Lower leg skin (tissue), 4 donors: ENCODE results near the gene TGOLN2. TPM values are rescaled to one million over a fixed set of nuclear protein-coding genes. Genes with fewer than 3 reads are reported as not detected.
"Not testable (repeated sequence)": the region's sequence is repeated elsewhere in the genome, so short reads cannot be mapped to it uniquely, and the experiment has no call there.

Source experiments
- DNase-seq, 2 donors: peaks; one replicate each; pipeline ENCODE4 v3.0.0-alpha.2; 2019; ENCODE audit warnings: low spot score in 2 of 2
- H3K4me3 ChIP-seq: fragments of 200-600 bp; sonication (generic); 2 replicates; pipeline ENCODE4 v1.5.1; 2017; ENCODE audit warnings: mild to moderate bottlenecking, low read depth; ENCODE audit not compliant: poor library complexity, severe bottlenecking
- POLR2A ChIP-seq, 2 donors: fragments of 450-650 bp; IDR thresholded peaks; one replicate each; pipeline ENCODE4 v1.6.1; 2016 to 2017; ENCODE audit warnings: antibody characterized with exemption in 2 of 2, mild to moderate bottlenecking in 1 of 2, moderate library complexity in 1 of 2
- WGBS, 2 donors: methylation state at CpG; one replicate each; pipeline ENCODE4 v1.1.5; 2018; 5-methylcytosine and 5-hydroxymethylcytosine counted together
- intact Hi-C: fragments of 100-400 bp; cut with DNase I; formaldehyde crosslinking; loops from one replicate; pipeline ENCODE4 v1.15.0; 2023; ENCODE audit warnings: low total_unique reads
- total RNA-seq, 4 donors: library from RNA; depleted of rRNA; stranded (reverse); fragments of >200 nt; gene quantifications; one replicate each; pipeline ENCODE4 v1.1.0, GENCODE V29; 2016
- TF ChIP-seq, protein P1 (sequence below), 3 donors: fragments of 450-650 bp; IDR thresholded peaks; one replicate each; pipeline ENCODE4 v1.5.1; 2016; ENCODE audit warnings: antibody characterized with exemption in 3 of 3, mild to moderate bottlenecking in 3 of 3, moderate library complexity in 2 of 3

The TGOLN2 gene
- total RNA-seq, 4 donors from 2014 or later, result 57.3 to 90.4 (median 82.3) TPM

DNA sequence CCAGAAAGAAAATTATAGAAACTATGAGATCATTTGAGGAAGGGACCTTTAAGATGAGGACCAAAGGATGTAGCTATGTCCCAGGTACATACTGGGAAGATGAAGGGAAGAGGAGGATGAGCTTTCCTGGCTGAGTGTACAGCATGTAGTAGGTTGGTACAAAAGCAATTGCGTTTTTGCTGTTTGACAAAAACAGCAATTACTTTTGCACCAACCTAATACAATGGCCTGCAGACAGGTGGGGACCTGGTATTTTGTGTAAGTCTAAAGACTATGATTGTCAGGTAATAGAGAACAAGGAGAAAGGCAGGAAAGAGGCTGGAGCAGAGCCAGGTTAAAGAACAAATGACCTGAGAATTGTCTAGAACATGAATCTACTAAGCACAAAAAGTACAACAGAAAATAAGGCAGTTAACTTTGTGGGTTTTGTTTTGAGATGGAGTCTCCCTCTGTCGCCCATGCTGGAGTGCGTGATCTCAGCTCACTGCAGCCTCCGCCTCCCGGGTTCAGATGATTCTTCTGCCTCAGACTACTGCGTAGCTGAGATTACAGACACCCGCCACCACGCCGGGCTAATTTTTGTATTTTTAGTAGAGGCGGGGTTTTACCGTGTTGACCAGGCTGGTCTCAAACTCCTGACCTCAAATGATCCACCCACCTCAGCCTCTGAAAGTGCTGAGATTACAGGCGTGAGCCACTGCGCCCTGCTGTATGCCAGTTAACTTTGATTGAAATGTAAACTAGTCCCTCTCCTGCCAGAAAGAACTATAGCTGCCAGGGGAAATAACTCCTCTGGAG, 3.2 kb upstream of the TGOLN2 start:
- 84 to 85% methylated on average over 13 of the region's 13 CpGs for WGBS, 2 donors
- no peak for TF ChIP-seq POLR2A (IDR thresholded peaks at IDR 0.05)
- TF ChIP-seq, protein P1, sequence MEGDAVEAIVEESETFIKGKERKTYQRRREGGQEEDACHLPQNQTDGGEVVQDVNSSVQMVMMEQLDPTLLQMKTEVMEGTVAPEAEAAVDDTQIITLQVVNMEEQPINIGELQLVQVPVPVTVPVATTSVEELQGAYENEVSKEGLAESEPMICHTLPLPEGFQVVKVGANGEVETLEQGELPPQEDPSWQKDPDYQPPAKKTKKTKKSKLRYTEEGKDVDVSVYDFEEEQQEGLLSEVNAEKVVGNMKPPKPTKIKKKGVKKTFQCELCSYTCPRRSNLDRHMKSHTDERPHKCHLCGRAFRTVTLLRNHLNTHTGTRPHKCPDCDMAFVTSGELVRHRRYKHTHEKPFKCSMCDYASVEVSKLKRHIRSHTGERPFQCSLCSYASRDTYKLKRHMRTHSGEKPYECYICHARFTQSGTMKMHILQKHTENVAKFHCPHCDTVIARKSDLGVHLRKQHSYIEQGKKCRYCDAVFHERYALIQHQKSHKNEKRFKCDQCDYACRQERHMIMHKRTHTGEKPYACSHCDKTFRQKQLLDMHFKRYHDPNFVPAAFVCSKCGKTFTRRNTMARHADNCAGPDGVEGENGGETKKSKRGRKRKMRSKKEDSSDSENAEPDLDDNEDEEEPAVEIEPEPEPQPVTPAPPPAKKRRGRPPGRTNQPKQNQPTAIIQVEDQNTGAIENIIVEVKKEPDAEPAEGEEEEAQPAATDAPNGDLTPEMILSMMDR (IDR thresholded peaks at IDR 0.05), result no peak
- intact Hi-C loops, result no loop called here
- no peak overlapping the region for H3K4me3 ChIP-seq
- DNase-seq, result no peak

DNA sequence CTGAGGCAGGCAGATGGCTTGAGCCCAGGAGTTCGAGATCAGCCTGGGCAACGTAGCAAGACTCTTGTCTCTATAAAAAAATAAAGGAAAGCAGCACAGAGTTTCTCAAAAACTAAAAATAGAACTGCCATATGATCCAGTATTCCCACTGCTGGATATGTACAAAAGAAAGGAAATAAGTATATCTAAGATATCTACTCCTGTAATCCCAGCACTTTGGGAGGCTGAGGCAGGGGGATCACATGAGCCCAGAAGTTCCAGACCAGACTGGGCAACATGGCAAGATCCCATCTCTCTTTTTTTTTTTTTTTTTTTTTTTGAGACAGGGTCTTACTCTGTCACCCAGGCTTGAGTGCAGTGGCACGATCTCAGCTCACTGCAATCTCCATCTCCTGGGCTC, 1.9 kb upstream of the TGOLN2 start:
- H3K4me3 ChIP-seq, DNase-seq, intact Hi-C loops: not testable (repeated sequence)
- WGBS, 2 donors, result 68 to 84% methylated on average over 3 of the region's 3 CpGs

DNA sequence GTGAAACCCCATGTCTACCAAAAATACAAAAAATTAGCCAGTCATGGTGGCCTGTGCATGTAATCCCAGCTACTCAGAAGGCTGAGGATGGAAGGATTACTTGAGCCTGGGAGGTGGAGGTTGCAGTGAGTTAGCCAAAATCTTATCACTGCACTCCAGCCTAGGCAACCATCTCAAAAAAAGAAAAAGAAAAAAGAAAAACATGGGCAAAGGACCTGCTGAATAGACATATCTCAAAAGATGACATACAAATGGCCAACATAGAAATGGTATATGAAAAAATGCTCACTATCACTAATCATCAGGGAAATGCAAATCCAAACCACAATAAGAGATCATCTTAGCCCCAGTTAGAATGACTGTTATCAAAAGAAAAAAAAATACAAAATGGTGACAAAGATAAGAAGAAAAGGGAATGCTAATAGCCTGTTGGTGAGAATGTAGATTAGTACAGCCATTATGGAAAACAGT, 1.4 kb upstream of the TGOLN2 start:
- intact Hi-C loops, result no loop called here

GRCh38 chr2:85327160-85327821, 498 bp downstream of the TGOLN2 start:
- WGBS, 2 donors, result 2 to 3% methylated on average over 41 of the region's 41 CpGs
- peak; percentile 66 to 92 for DNase-seq
- H3K4me3 ChIP-seq, result peak overlapping the region; percentile 66
- TF ChIP-seq POLR2A (IDR thresholded peaks at IDR 0.05), result no peak
- TF ChIP-seq, protein P1 (IDR thresholded peaks at IDR 0.05), result no peak
- intact Hi-C loops, result no loop called here

More for the DNA sequence above, 1.4 kb upstream of the TGOLN2 start:
- no peak for TF ChIP-seq POLR2A (IDR thresholded peaks at IDR 0.05)
- TF ChIP-seq, protein P1 (IDR thresholded peaks at IDR 0.05), result no peak
- DNase-seq, result no peak
- no peak overlapping the region for H3K4me3 ChIP-seq

DNA sequence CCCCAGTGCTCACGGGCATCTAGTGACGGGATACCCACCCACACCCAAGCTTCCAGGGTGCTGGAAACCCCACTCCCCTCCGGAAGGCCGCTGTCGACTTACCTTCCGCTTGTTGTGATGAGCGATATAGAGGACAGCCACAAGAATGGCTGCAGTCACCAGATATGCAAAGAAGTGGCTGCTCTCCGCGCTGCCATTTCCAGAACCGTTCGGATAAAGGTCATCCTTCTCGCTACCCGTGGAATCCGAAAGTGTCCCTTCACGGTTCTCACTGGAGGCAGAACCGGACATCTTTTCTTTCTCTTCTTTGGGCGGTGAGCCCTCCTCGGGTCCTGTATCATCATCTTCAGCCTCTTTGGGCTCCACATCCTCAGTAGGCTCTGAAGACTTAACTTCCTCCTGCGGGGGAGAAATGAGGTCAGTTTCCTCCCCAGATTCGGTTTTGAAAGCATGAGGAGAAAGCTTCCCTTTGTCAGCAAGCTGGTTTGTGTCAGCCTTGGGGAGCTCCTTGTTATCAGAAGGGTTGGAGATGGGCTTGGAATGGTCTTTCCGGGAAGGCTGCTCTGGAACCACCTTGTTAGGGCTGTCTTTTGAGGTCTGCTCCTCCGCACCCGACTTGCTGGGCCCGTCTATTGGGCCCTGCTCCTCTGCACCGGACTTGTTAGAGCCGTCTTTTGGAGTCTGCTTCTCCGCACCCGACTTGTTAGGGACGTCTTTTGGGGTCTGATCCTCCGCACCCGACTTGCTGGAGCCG, 1.2 kb downstream of the TGOLN2 start:
- WGBS, 2 donors, result 16 to 23% methylated on average over 31 to 32 of the region's 32 CpGs
- no peak for DNase-seq
- TF ChIP-seq, protein P1 (IDR thresholded peaks at IDR 0.05), result no peak
- no peak for TF ChIP-seq POLR2A (IDR thresholded peaks at IDR 0.05)
- peak overlapping the region; percentile 66 for H3K4me3 ChIP-seq
- intact Hi-C loops, result no loop called here

DNA sequence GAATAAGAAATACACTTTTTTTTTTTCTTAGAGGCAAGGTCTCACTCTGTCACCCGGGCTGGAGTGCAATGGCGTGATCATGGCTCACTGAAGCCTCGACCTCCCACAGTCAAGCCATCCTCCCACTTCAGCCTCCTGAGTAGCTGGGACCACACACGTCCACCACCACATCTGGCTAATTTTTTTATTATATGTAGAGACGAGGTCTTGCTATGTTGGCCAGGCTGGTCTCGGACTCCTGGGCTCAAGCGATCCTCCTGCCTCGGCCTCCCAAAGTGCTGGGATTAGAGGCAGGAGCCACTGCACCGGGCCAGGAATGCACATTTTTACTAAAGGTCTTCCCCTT, 2.4 kb downstream of the TGOLN2 start:
- intact Hi-C loops, result no loop called here
- no peak for DNase-seq
- H3K4me3 ChIP-seq, result no peak overlapping the region
- 66 to 70% methylated on average over 9 of the region's 9 CpGs for WGBS, 2 donors
- TF ChIP-seq, protein P1 (IDR thresholded peaks at IDR 0.05), result no peak
